Right lobe of liver (tissue), 4 donors: ENCODE data around the gene MAD2L1.
"Not testable (repeated sequence)": the region's sequence is repeated elsewhere in the genome, so short reads cannot be mapped to it uniquely, and the experiment has no call there.

Experiments
- CTCF ChIP-seq, 4 donors: fragments of 200-600 bp in 3 of 4; fragments of 450-650 bp in 1 of 4; IDR thresholded peaks; one replicate each; pipeline versions ENCODE4 v1.5.1 to v1.8.0; 2016 to 2022; ENCODE audit warnings: antibody characterized with exemption in 4 of 4, mild to moderate bottlenecking in 2 of 4
- POLR2A ChIP-seq: fragments of 450-650 bp; IDR thresholded peaks from one replicate; pipeline ENCODE4 v1.6.1; 2017; ENCODE audit warnings: antibody characterized with exemption, mild to moderate bottlenecking
- donor health status: DM: no; HTN: no; CAD: no.
- donor health status: DM: no; HTN: no; CAD: no.
- donor health status: DM: no; HTN: yes; CAD: no.

GRCh38 chr4:120088066-120088465 is 21.4 kb upstream of the MAD2L1 start:
- not testable (repeated sequence) for TF ChIP-seq CTCF (IDR thresholded peaks at IDR 0.05); POLR2A
